CD4-positive, alpha-beta T cell (primary cell): ENCODE results near the gene FGB. TPM values are rescaled to one million over a fixed set of nuclear protein-coding genes. Genes with fewer than 3 reads are reported as not detected.

Experiments
- ATAC-seq: fragments of 200-7000 bp; cut with Tn5 transposase; one replicate; pipeline ENCODE4 v1.10.0; 2022; ENCODE audit warnings: mild to moderate bottlenecking; ENCODE audit not compliant: poor library complexity
- CTCF ChIA-PET: fragments of 350-600 bp; sonication (Branson Sonifier 250); formaldehyde crosslinking; loops from one replicate; lab custom pipeline; 2021; ENCODE audit warnings: antibody characterized with exemption, inconsistent platforms; lab: Charles Lee
- POLR2A ChIA-PET: fragments of 350-600 bp; sonication (Branson Sonifier 250); formaldehyde crosslinking; loops from one replicate; lab custom pipeline; 2021; ENCODE audit warnings: antibody characterized with exemption, inconsistent platforms; lab: Charles Lee
- DNase-seq, 14 experiments: peaks; one replicate each; pipeline ENCODE4 v3.0.0-alpha.2; 2013 to 2020; ENCODE audit warnings: mixed read lengths in 2 of 14
- H3K27ac ChIP-seq, 2 donors: one replicate each; pipeline versions ENCODE4 v1.5.1 to v1.7.0; 2013; ENCODE audit warnings: low read length in 2 of 2, low read depth in 1 of 2, mild to moderate bottlenecking in 1 of 2
- H3K27me3 ChIP-seq, 2 experiments: 1 replicate in 1 of 2; 2 replicates in 1 of 2; pipeline versions ENCODE4 v1.6.1 to v1.7.0; 2013; ENCODE audit warnings: low read length in 2 of 2, control low read depth in 1 of 2, mild to moderate bottlenecking in 1 of 2, moderate library complexity in 1 of 2; ENCODE audit not compliant: insufficient read depth in 2 of 2, control insufficient read depth in 1 of 2
- H3K36me3 ChIP-seq: one replicate; pipeline ENCODE4 v1.6.1; 2013; ENCODE audit warnings: low read length, control low read depth; ENCODE audit not compliant: insufficient read depth
- H3K4me1 ChIP-seq: one replicate; pipeline ENCODE4 v1.6.1; 2013; ENCODE audit warnings: low read length, control low read depth; ENCODE audit not compliant: insufficient read depth
- H3K4me3 ChIP-seq: one replicate; pipeline ENCODE4 v1.5.1; 2013; ENCODE audit warnings: mild to moderate bottlenecking, low read length, moderate library complexity
- H3K9me3 ChIP-seq, 2 experiments: 1 replicate in 1 of 2; 2 replicates in 1 of 2; pipeline versions ENCODE4 v1.6.1 to v1.7.0; 2013; ENCODE audit warnings: low read length in 2 of 2, mild to moderate bottlenecking in 2 of 2, control low read depth in 1 of 2, moderate library complexity in 1 of 2; ENCODE audit not compliant: control insufficient read depth in 1 of 2, insufficient read depth in 1 of 2
- H3K27ac Mint-ChIP-seq: one replicate; pipeline ENCODE4 v1.8.0; 2020; ENCODE audit warnings: mixed read lengths
- H3K27me3 Mint-ChIP-seq: one replicate; pipeline ENCODE4 v1.8.0; 2021; ENCODE audit warnings: mixed read lengths
- H3K36me3 Mint-ChIP-seq: one replicate; pipeline ENCODE4 v1.8.0; 2021; ENCODE audit warnings: low read depth, mixed read lengths
- H3K4me1 Mint-ChIP-seq: one replicate; pipeline ENCODE4 v1.8.0; 2021; ENCODE audit warnings: low read depth, mixed read lengths
- H3K4me3 Mint-ChIP-seq: one replicate; pipeline ENCODE4 v1.8.0; 2020; ENCODE audit warnings: mild to moderate bottlenecking, mixed read lengths
- H3K9me3 Mint-ChIP-seq: one replicate; pipeline ENCODE4 v1.8.0; 2020; ENCODE audit warnings: mixed read lengths
- intact Hi-C, 2 experiments: fragments of 100-400 bp; cut with DNase I in 1 of 2; cut with micrococcal nuclease in 1 of 2; formaldehyde crosslinking; loops; one replicate each; pipeline versions ENCODE4 v1.15.1 to v1.9.0; 2023 to 2025; cut with DNase I, micrococcal nuclease
- total RNA-seq, 174 experiments: library from RNA in 2 of 174; stranded (reverse) in 2 of 174; gene quantifications; one replicate each; pipeline ENCODE4 v1.2.3 and lab custom pipeline; 2021 to 2026
- TF ChIP-seq, protein P1 (sequence below): fragments of 200-600 bp; IDR thresholded peaks from one replicate; pipeline ENCODE4 v1.8.0; 2022; ENCODE audit warnings: antibody characterized with exemption, mild to moderate bottlenecking

FGB gene
- total RNA-seq, 2 experiments from 2014 or later, result not detected

DNA sequence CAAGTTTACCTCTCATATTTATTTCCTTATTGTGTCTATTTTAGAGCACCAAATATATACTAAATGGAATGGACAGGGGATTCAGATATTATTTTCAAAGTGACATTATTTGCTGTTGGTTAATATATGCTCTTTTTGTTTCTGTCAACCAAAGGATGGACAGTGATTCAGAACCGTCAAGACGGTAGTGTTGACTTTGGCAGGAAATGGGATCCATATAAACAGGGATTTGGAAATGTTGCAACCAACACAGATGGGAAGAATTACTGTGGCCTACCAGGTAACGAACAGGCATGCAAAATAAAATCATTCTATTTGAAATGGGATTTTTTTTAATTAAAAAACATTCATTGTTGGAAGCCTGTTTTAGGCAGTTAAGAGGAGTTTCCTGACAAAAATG, 6.2 kb downstream of the FGB start:
- H3K27ac ChIP-seq, result no peak overlapping the region
- POLR2A ChIA-PET, result no interaction called here
- H3K36me3 Mint-ChIP-seq, result no peaks in the 10 kb centered on the region

DNA sequence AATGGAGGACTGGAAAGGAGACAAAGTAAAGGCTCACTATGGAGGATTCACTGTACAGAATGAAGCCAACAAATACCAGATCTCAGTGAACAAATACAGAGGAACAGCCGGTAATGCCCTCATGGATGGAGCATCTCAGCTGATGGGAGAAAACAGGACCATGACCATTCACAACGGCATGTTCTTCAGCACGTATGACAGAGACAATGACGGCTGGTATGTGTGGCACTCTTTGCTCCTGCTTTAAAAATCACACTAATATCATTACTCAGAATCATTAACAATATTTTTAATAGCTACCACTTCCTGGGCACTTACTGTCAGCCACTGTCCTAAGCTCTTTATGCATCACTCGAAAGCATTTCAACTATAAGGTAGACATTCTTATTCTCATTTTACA, 6.8 kb downstream of the FGB start:
- intact Hi-C loops, result no loop called here
- DNase-seq (no peak), ATAC-seq (no peak)
- H3K4me3 Mint-ChIP-seq, result no peak overlapping the region
- Histone ChIP-seq H3K4me3 (no peak overlapping the region), H3K27me3 (no peaks in the 10 kb centered on the region), H3K36me3 (no peaks in the 10 kb centered on the region), H3K27ac (no peak overlapping the region), H3K9me3 (no peaks in the 10 kb centered on the region), H3K4me1 (no peaks in the 10 kb centered on the region)
- H3K27me3 Mint-ChIP-seq, result peaks cover 23% of the 10 kb centered on the region
- H3K36me3 Mint-ChIP-seq, result no peaks in the 10 kb centered on the region
- TF ChIP-seq, protein P1, sequence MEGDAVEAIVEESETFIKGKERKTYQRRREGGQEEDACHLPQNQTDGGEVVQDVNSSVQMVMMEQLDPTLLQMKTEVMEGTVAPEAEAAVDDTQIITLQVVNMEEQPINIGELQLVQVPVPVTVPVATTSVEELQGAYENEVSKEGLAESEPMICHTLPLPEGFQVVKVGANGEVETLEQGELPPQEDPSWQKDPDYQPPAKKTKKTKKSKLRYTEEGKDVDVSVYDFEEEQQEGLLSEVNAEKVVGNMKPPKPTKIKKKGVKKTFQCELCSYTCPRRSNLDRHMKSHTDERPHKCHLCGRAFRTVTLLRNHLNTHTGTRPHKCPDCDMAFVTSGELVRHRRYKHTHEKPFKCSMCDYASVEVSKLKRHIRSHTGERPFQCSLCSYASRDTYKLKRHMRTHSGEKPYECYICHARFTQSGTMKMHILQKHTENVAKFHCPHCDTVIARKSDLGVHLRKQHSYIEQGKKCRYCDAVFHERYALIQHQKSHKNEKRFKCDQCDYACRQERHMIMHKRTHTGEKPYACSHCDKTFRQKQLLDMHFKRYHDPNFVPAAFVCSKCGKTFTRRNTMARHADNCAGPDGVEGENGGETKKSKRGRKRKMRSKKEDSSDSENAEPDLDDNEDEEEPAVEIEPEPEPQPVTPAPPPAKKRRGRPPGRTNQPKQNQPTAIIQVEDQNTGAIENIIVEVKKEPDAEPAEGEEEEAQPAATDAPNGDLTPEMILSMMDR, result no peak
- H3K9me3 Mint-ChIP-seq, result no peaks in the 10 kb centered on the region
- CTCF ChIA-PET, result interaction anchor here (1.7 kb wide), 1 partner anchor 10 kb away, joined by 3 read pairs; no protein-coding TSS in a partner anchor
- no peaks in the 10 kb centered on the region for H3K4me1 Mint-ChIP-seq
- H3K27ac Mint-ChIP-seq, result no peak overlapping the region
- POLR2A ChIA-PET, result no interaction called here

More for the DNA sequence above, 6.2 kb downstream of the FGB start:
- no peaks in the 10 kb centered on the region for H3K4me1 ChIP-seq
- intact Hi-C loops, result no loop called here
- TF ChIP-seq, protein P1, result no peak
- no peaks in the 10 kb centered on the region for H3K4me1 Mint-ChIP-seq
- ATAC-seq (no peak), DNase-seq (no peak)
- no peak overlapping the region for H3K4me3 Mint-ChIP-seq
- CTCF ChIA-PET, result interaction anchor here (1.6 to 1.7 kb wide), 2 partner anchors 10 to 21 kb away, joined by 3 read pairs; no protein-coding TSS in a partner anchor
- H3K27ac Mint-ChIP-seq, result no peak overlapping the region
- H3K27me3 Mint-ChIP-seq, result peaks cover 23% of the 10 kb centered on the region
- H3K4me3 ChIP-seq, result no peak overlapping the region
- H3K36me3 ChIP-seq, result no peaks in the 10 kb centered on the region
- no peaks in the 10 kb centered on the region for H3K9me3 Mint-ChIP-seq
- no peaks in the 10 kb centered on the region for H3K9me3 ChIP-seq
- no peaks in the 10 kb centered on the region for H3K27me3 ChIP-seq

DNA sequence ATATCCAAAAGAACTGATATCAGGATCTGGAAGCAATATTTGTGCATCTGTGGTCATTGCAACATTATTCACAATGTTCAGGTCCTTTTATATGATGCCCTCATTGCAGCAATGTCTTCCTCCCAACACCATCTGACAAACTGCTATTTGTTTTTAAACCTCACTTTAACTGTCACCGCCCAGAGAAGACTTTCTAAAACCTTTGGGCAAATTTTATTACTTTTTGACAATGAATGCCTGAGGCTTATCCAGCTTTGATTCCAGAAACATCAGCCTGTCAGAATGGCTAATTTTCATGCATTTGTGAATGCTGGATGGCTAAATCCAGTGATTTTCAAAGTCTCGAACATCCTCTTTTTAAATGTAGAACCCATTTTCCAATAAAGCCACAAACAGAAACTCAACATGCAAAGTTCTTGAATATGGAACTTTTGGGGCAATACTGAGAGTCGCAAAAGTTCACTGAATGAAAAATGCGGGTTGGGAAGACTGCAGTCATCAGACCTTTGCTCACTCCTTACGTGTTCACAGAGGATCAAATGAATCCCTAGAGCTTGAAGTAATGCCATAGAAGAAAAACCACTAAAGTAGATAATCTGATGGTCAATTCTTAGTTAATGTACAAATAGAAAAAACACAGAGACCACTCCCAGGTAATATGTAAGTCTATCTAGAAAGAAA, 10.5 kb downstream of the FGB start:
- Mint-ChIP-seq H3K27ac (no peak overlapping the region), H3K27me3 (peaks cover 36% of the 10 kb centered on the region), H3K4me1 (no peaks in the 10 kb centered on the region), H3K9me3 (no peaks in the 10 kb centered on the region), H3K36me3 (no peaks in the 10 kb centered on the region), H3K4me3 (no peak overlapping the region)
- POLR2A ChIA-PET, result no interaction called here
- H3K27ac ChIP-seq, result no peak overlapping the region
- no peak overlapping the region for H3K4me3 ChIP-seq
- CTCF ChIA-PET, result interaction anchor here (1.2 kb wide), 1 partner anchor 21 kb away, joined by 3 read pairs; no protein-coding TSS in a partner anchor
- no peak for DNase-seq
- TF ChIP-seq, protein P1, result no peak
- H3K9me3 ChIP-seq, result no peaks in the 10 kb centered on the region
- ATAC-seq, result no peak
- H3K36me3 ChIP-seq, result no peaks in the 10 kb centered on the region
- H3K27me3 ChIP-seq, result no peaks in the 10 kb centered on the region
- H3K4me1 ChIP-seq, result no peaks in the 10 kb centered on the region
- intact Hi-C loops, result no loop called here
